GM08714 (cell line): ENCODE results near the gene PLEK.
"Not testable (repeated sequence)": the region's sequence is repeated elsewhere in the genome, so short reads cannot be mapped to it uniquely, and the experiment has no call there.

ENCODE experiments used
- H3K4me3 ChIP-seq: fragments of 200-500 bp; sonication (Bioruptor generic); 2 replicates; pipeline ENCODE4 v1.5.1; 2014; ENCODE audit warnings: mild to moderate bottlenecking, low read length, inconsistent platforms
- ZNF274 ChIP-seq: IDR thresholded peaks from 2 replicates; pipeline ENCODE4 v1.6.1; 2012; ENCODE audit warnings: mild to moderate bottlenecking, low read depth, low read length

PLEK gene

GRCh38 chr2:68441179-68441993 lies 76.3 kb downstream of the PLEK start:
- no peak overlapping the region for H3K4me3 ChIP-seq
- no peak for TF ChIP-seq ZNF274

DNA sequence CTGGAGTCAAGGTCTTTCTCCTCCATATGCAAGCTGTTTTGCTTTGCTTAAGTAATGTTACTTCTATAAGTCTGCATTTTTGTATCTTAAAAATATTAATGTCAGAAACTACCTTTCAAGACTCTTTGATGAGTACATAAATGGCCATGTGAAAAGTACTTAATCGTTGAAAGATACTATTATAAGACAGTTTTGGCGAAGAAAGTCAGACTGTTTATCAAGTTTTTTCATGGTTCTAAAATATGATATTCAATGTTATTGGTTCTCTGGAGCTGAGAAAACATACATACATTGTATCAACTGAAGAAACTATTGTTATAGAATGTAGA lies 76.9 kb downstream of the PLEK start:
- H3K4me3 ChIP-seq = no peak overlapping the region
- no peak for TF ChIP-seq ZNF274

DNA sequence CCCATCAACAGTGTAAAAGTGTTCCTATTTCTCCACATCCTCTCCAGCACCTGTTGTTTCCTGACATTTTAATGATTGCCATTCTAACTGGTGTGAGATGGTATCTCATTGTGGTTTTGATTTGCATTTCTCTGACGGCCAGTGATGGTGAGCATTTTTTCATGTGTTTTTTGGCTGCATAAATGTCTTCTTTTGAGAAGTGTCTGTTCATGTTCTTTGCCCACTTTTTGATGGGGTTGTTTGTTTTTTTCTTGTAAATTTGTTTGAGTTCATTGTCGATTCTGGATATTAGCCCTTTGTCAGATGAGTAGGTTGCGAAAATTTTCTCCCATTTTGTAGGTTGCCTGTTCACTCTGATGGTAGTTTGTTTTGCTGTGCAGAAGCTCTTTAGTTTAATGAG lies 81.3 kb downstream of the PLEK start:
- H3K4me3 ChIP-seq = not testable (repeated sequence)
